Endothelial cell of umbilical vein (primary cell): ENCODE data around the gene SRCIN1. TPM values are rescaled to one million over a fixed set of nuclear protein-coding genes. Genes with fewer than 3 reads are reported as not detected.
A peak's percentile ranks its signal among the peaks of the same experiment; 100 is the strongest.

Source experiments
- BruUV-seq: library from RNA; stranded (reverse); fragments of 400-500 nt; replicated peaks from 2 replicates; lab custom pipeline; 2021; lab: Mats Ljungman, UMichigan
- CTCF ChIA-PET: fragments of 300-600, 350-600 bp; sonication (Branson Sonifier 250); formaldehyde crosslinking; loops from one replicate; lab custom pipeline; 2021; ENCODE audit warnings: antibody characterized with exemption, inconsistent platforms; lab: Charles Lee
- POLR2A ChIA-PET: fragments of 300-600, 350-600 bp; sonication (Branson Sonifier 250); formaldehyde crosslinking; loops from one replicate; lab custom pipeline; 2021; ENCODE audit warnings: antibody characterized with exemption, inconsistent platforms; lab: Charles Lee
- DNase-seq: peaks from one replicate; pipeline ENCODE4 v3.0.0-alpha.2; 2011; ENCODE audit warnings: low read depth, low spot score
- FAIRE-seq: peaks from 2 replicates; lab custom pipeline; 2011; peaks lifted over from hg19 to GRCh38; lab: Jason Lieb, UNC
- H2AFZ ChIP-seq: 2 replicates; pipeline ENCODE4 v1.6.0; 2012; ENCODE audit warnings: low read depth, low read length, control low read depth, inconsistent platforms
- H3K27ac ChIP-seq: 2 replicates; pipeline ENCODE4 v1.5.1; 2011; ENCODE audit warnings: low read depth, mild to moderate bottlenecking, control low read depth, low read length, moderate library complexity; ENCODE audit not compliant: insufficient read depth
- H3K27me3 ChIP-seq, 2 experiments: 2 replicates each; pipeline versions ENCODE4 v1.6.0 to v1.6.1; 2011; ENCODE audit warnings: low read length in 2 of 2, mixed read lengths in 1 of 2; ENCODE audit not compliant: control insufficient read depth in 2 of 2, insufficient read depth in 2 of 2
- H3K36me3 ChIP-seq, 2 experiments: 2 replicates in 1 of 2; 3 replicates in 1 of 2; pipeline ENCODE4 v1.5.1; 2011; ENCODE audit warnings: low read length in 2 of 2, mild to moderate bottlenecking in 1 of 2, moderate library complexity in 1 of 2; ENCODE audit not compliant: control insufficient read depth in 2 of 2, insufficient read depth in 2 of 2; ENCODE audit errors: extremely low read depth in 1 of 2
- H3K4me1 ChIP-seq: 3 replicates; pipeline ENCODE4 v1.5.1; 2011; ENCODE audit warnings: mild to moderate bottlenecking, low read length; ENCODE audit not compliant: control insufficient read depth, insufficient read depth; ENCODE audit errors: extremely low read depth
- H3K4me2 ChIP-seq: 2 replicates; pipeline ENCODE4 v1.6.1; 2011; ENCODE audit warnings: low read length, control low read depth, mixed read lengths; ENCODE audit not compliant: insufficient read depth
- H3K4me3 ChIP-seq, 3 experiments: fragments of 200-600 bp in 1 of 3; sonication (generic), shearing (Covaris generic) in 1 of 3; replicated peaks in 1 of 3; 2 replicates each; pipeline ENCODE4 v1.5.1; 2011 to 2016; ENCODE audit warnings: control low read depth in 3 of 3, low read length in 3 of 3, mild to moderate bottlenecking in 2 of 3, inconsistent platforms in 1 of 3, low read depth in 1 of 3, moderate library complexity in 1 of 3; ENCODE audit not compliant: insufficient read depth in 1 of 3
- H3K79me2 ChIP-seq: 2 replicates; pipeline ENCODE4 v1.6.0; 2012; ENCODE audit warnings: low read length, inconsistent platforms; ENCODE audit not compliant: control insufficient read depth, insufficient read depth
- H3K9ac ChIP-seq: replicated peaks from 2 replicates; pipeline ENCODE3; 2011; ENCODE audit warnings: low read length, control low read depth; ENCODE audit not compliant: insufficient read depth; ENCODE audit errors: extremely low read depth
- H3K9me1 ChIP-seq: replicated peaks from 3 replicates; pipeline ENCODE4 v1.6.0; 2011; ENCODE audit warnings: mild to moderate bottlenecking, low read length; ENCODE audit not compliant: control insufficient read depth, insufficient read depth; ENCODE audit errors: extremely low read depth
- H3K9me3 ChIP-seq: replicated peaks from 2 replicates; pipeline ENCODE4 v1.5.1; 2012; ENCODE audit warnings: low read length, inconsistent platforms; ENCODE audit not compliant: control insufficient read depth, insufficient read depth
- H4K20me1 ChIP-seq: replicated peaks from 2 replicates; pipeline ENCODE3; 2011; ENCODE audit warnings: mild to moderate bottlenecking, low read length; ENCODE audit not compliant: control insufficient read depth, insufficient read depth; ENCODE audit errors: extremely low read depth
- CTCF ChIP-seq, 2 donors: IDR thresholded peaks; 1 replicate in 1 of 2; 2 replicates in 1 of 2; pipeline ENCODE4 v1.5.1; 2011; ENCODE audit warnings: low read length in 2 of 2, mild to moderate bottlenecking in 2 of 2, moderate library complexity in 2 of 2, control low read depth in 1 of 2, inconsistent platforms in 1 of 2, low read depth in 1 of 2; ENCODE audit not compliant: insufficient read depth in 1 of 2; ENCODE audit errors: extremely low read depth in 1 of 2
- EZH2 ChIP-seq: IDR thresholded peaks from 2 replicates; pipeline ENCODE4 v1.6.1; 2012; ENCODE audit warnings: borderline replicate concordance, low read depth, mild to moderate bottlenecking, moderate library complexity, low read length, inconsistent platforms; ENCODE audit not compliant: severe bottlenecking
- FOS ChIP-seq: IDR thresholded peaks from 2 replicates; pipeline ENCODE4 v1.6.1; 2011; ENCODE audit warnings: mild to moderate bottlenecking, low read length, moderate library complexity, borderline replicate concordance; ENCODE audit not compliant: insufficient read depth
- GATA2 ChIP-seq: IDR thresholded peaks from 2 replicates; pipeline ENCODE4 v1.7.0; 2011; ENCODE audit warnings: low read depth, mild to moderate bottlenecking, moderate library complexity, mixed read lengths, low read length; ENCODE audit not compliant: insufficient read length, insufficient read depth
- JUN ChIP-seq: IDR thresholded peaks from 2 replicates; pipeline ENCODE4 v1.6.1; 2011; ENCODE audit warnings: borderline replicate concordance, low read depth; ENCODE audit not compliant: insufficient read length, insufficient read depth
- MAX ChIP-seq: IDR thresholded peaks from 2 replicates; pipeline ENCODE4 v1.6.1; 2011; ENCODE audit not compliant: insufficient read depth, insufficient read length
- MYC ChIP-seq: IDR thresholded peaks from one replicate; pipeline ENCODE4 v1.6.1; 2011; ENCODE audit warnings: mild to moderate bottlenecking, low read depth, low read length
- POLR2A ChIP-seq: IDR thresholded peaks from 2 replicates; pipeline ENCODE4 v1.6.1; 2012; ENCODE audit warnings: low read depth, mild to moderate bottlenecking, control low read depth, low read length
- POLR2AphosphoS5 ChIP-seq: IDR thresholded peaks from 2 replicates; pipeline ENCODE4 v1.6.1; 2012; ENCODE audit warnings: low read depth, mild to moderate bottlenecking, control low read depth, low read length, moderate library complexity; ENCODE audit not compliant: insufficient read depth
- dilution Hi-C: fragments of 300-500 bp; cut with MboI; formaldehyde crosslinking; loops from one replicate; pipeline ENCODE4 v1.15.0; 2019; ENCODE audit warnings: low sequenced_read_pairs; ENCODE audit not compliant: extremely low pct_ligation_motif_present
- intact Hi-C: fragments of 100-400 bp; cut with micrococcal nuclease; formaldehyde crosslinking; loops from one replicate; pipeline ENCODE4 v1.10.0; 2022
- polyA plus RNA-seq, 4 experiments: library from polyadenylated mRNA; depleted of rRNA in 3 of 4; stranded (reverse) in 3 of 4; unstranded in 1 of 4; fragments of >200 nt; gene quantifications; 2 replicates each; pipeline versions ENCODE4 v1.2.1 to v1.2.3, GENCODE V29; 2011 to 2012; ENCODE audit warnings: missing spikeins in 1 of 4
- total RNA-seq: library from RNA; stranded (reverse); gene quantifications from 2 replicates; pipeline ENCODE4 v1.2.3, GENCODE V29; 2021

Gene SRCIN1
- total and polyA plus RNA-seq, 2 donors (not counting 3 experiments of a cell fraction or from before 2014, with no cell fraction given): 0.15 to 0.35 TPM

GRCh38 chr17:38578229-38579082, 27.3 kb downstream of the SRCIN1 start:
- ChIA-PET POLR2A (no interaction called here), CTCF (interaction anchor here (1.0 kb wide), 1 partner anchor 157 kb away, joined by 4 read pairs; no protein-coding TSS in a partner anchor)
- no peak overlapping the region for H3K4me3 ChIP-seq
- H3K27me3 ChIP-seq: peaks cover 50 to 53% of the 10 kb centered on the region in 2 experiments
- intact Hi-C loops (no loop called here), dilution Hi-C loops (no loop called here)
- TF ChIP-seq MAX: no peak
- no peak for TF ChIP-seq POLR2A
- TF ChIP-seq JUN: no peak
- no peak for TF ChIP-seq FOS
- peak; percentile 92 for TF ChIP-seq EZH2
- DNase-seq (no peak), FAIRE-seq (no peak)
- H4K20me1 ChIP-seq: no peaks in the 10 kb centered on the region
- H3K9me1 ChIP-seq: no peaks in the 10 kb centered on the region
- no peaks in the 10 kb centered on the region for H3K9me3 ChIP-seq
- no peaks in the 10 kb centered on the region for H3K79me2 ChIP-seq
- no peaks in the 10 kb centered on the region for H3K4me1 ChIP-seq
- H3K27ac ChIP-seq: no peak overlapping the region
- H3K36me3 ChIP-seq: no peaks in the 10 kb centered on the region
- no peak overlapping the region for H3K4me2 ChIP-seq
- H3K9ac ChIP-seq: no peak overlapping the region
- H2AFZ ChIP-seq: no peak overlapping the region
- no TSS peak for BruUV-seq

GRCh38 chr17:38577645-38578173, 28.0 kb downstream of the SRCIN1 start:
- peaks cover 58 to 60% of the 10 kb centered on the region in 2 experiments for H3K27me3 ChIP-seq
- no peak overlapping the region for H3K27ac ChIP-seq
- no peak overlapping the region for H3K4me3 ChIP-seq
- H3K36me3 ChIP-seq: no peaks in the 10 kb centered on the region
- H3K9me3 ChIP-seq: no peaks in the 10 kb centered on the region
- dilution Hi-C loops: no loop called here
- no peak for DNase-seq
- no peaks in the 10 kb centered on the region for H3K4me1 ChIP-seq
- ChIA-PET POLR2A (no interaction called here), CTCF (interaction anchor here (0.7 to 3.5 kb wide), 3 partner anchors 8 to 157 kb away, joined by 3 to 16 read pairs (median 4); no protein-coding TSS in a partner anchor)
- intact Hi-C loops: no loop called here
- H4K20me1 ChIP-seq: no peaks in the 10 kb centered on the region
- BruUV-seq: no TSS peak
- H3K4me2 ChIP-seq: no peak overlapping the region
- H3K9me1 ChIP-seq: no peaks in the 10 kb centered on the region
- no peak for FAIRE-seq
- no peak overlapping the region for H2AFZ ChIP-seq
- no peak overlapping the region for H3K9ac ChIP-seq
- H3K79me2 ChIP-seq: no peaks in the 10 kb centered on the region
- TF ChIP-seq POLR2A: no peak
- TF ChIP-seq FOS: no peak
- TF ChIP-seq MAX: no peak
- no peak for TF ChIP-seq CTCF (IDR thresholded peaks at IDR 0.05; ENCODE audit: extremely low read depth in 1 of 2, insufficient read depth in 1 of 2, low read depth in 1 of 2, low read length in 2 of 2)
- TF ChIP-seq JUN: no peak
- TF ChIP-seq POLR2AphosphoS5: no peak
- TF ChIP-seq EZH2: no peak
- TF ChIP-seq GATA2: no peak
- no peak for TF ChIP-seq MYC
